HepG2 (cell line): ENCODE results near the gene ABCB6. TPM values are rescaled to one million over a fixed set of nuclear protein-coding genes. Genes with fewer than 3 reads are reported as not detected.
A peak's percentile ranks its signal among the peaks of the same experiment; 100 is the strongest.

ENCODE experiments used
- ATF7-NPFF ChIP-seq: sonication (generic); formaldehyde crosslinking; IDR thresholded peaks from 2 replicates; pipeline ENCODE4 v1.8.1; 2023; ENCODE audit warnings: mild to moderate bottlenecking, low read depth, missing genetic modification reagents, moderate library complexity
- CCAR2 ChIP-seq: fragments of 200-400 bp; formaldehyde crosslinking; optimal IDR thresholded peaks from 2 replicates; pipeline ENCODE3; 2018; ENCODE audit warnings: low read depth, mild to moderate bottlenecking, low read length, moderate library complexity
- CEBPB ChIP-seq: IDR thresholded peaks from 2 replicates; pipeline ENCODE4 v1.6.1; 2011; ENCODE audit warnings: low read depth, low read length, improper control_type of control experiment, borderline replicate concordance
- EEA1 ChIP-seq: sonication (generic); formaldehyde crosslinking; IDR thresholded peaks from 2 replicates; pipeline ENCODE4 v1.5.1; 2020; ENCODE audit warnings: mild to moderate bottlenecking, missing genetic modification reagents, borderline replicate concordance
- FOXP1 ChIP-seq, 2 experiments: fragments of 450-650 bp in 1 of 2; IDR thresholded peaks; 2 replicates each; pipeline ENCODE4 v1.6.1; 2017 to 2018; ENCODE audit warnings: antibody characterized with exemption in 1 of 2
- HINFP ChIP-seq: sonication (generic); formaldehyde crosslinking; IDR thresholded peaks from 2 replicates; pipeline ENCODE4 v1.4.0; 2020; ENCODE audit warnings: low read depth, mild to moderate bottlenecking, missing genetic modification reagents
- KDM1A ChIP-seq: IDR thresholded peaks from 2 replicates; pipeline ENCODE4 v1.6.1; 2016; ENCODE audit warnings: missing compliant biosample characterization
- MAFG ChIP-seq: sonication (generic); formaldehyde crosslinking; IDR thresholded peaks from 2 replicates; pipeline ENCODE4 v1.5.1; 2020; ENCODE audit warnings: mild to moderate bottlenecking, missing genetic modification reagents
- MAX ChIP-seq: IDR thresholded peaks from 2 replicates; pipeline ENCODE4 v1.6.1; 2012; ENCODE audit warnings: inconsistent platforms
- NCOA1 ChIP-seq: sonication (generic); formaldehyde crosslinking; IDR thresholded peaks from 2 replicates; pipeline ENCODE4 v1.9.0; 2021; ENCODE audit warnings: missing genetic modification reagents
- NFE2L1 ChIP-seq: sonication (generic); formaldehyde crosslinking; IDR thresholded peaks from 2 replicates; pipeline ENCODE4 v1.4.0; 2020; ENCODE audit warnings: missing genetic modification reagents, mild to moderate bottlenecking, borderline replicate concordance
- NKX3-1 ChIP-seq: sonication (generic); formaldehyde crosslinking; IDR thresholded peaks from 2 replicates; pipeline ENCODE4 v1.5.0; 2020; ENCODE audit warnings: missing genetic modification reagents
- PHF8 ChIP-seq: sonication (generic); formaldehyde crosslinking; IDR thresholded peaks from 2 replicates; pipeline ENCODE4 v1.5.0; 2020; ENCODE audit warnings: missing genetic modification reagents
- PRDM15 ChIP-seq: sonication (generic); formaldehyde crosslinking; IDR thresholded peaks from 2 replicates; pipeline ENCODE4 v1.4.0; 2020; ENCODE audit warnings: missing genetic modification reagents
- ZBTB37 ChIP-seq: sonication (generic); formaldehyde crosslinking; IDR thresholded peaks from 2 replicates; pipeline ENCODE4 v1.4.0; 2020; ENCODE audit warnings: mild to moderate bottlenecking, missing genetic modification reagents
- ZNF350 ChIP-seq: sonication (generic); formaldehyde crosslinking; IDR thresholded peaks from 2 replicates; pipeline ENCODE4 v1.4.0; 2020; ENCODE audit warnings: mild to moderate bottlenecking, low read depth, missing genetic modification reagents, borderline replicate concordance
- ZNF414 ChIP-seq: sonication (generic); formaldehyde crosslinking; IDR thresholded peaks from 2 replicates; pipeline ENCODE4 v1.5.0; 2020; ENCODE audit warnings: missing genetic modification reagents
- ZNF512 ChIP-seq: sonication (generic); formaldehyde crosslinking; IDR thresholded peaks from 2 replicates; pipeline ENCODE4 v1.4.0; 2020; ENCODE audit warnings: mild to moderate bottlenecking, missing genetic modification reagents
- ZNF784 ChIP-seq: sonication (generic); formaldehyde crosslinking; IDR thresholded peaks from 2 replicates; pipeline ENCODE4 v1.5.1; 2020; ENCODE audit warnings: missing genetic modification reagents, mild to moderate bottlenecking, borderline replicate concordance
- polyA plus RNA-seq, 8 experiments: library from polyadenylated mRNA; depleted of rRNA in 3 of 8; stranded (reverse) in 7 of 8; unstranded in 1 of 8; fragments of >200 nt; fragmentation: Illumina TruSeq in 4 of 8; extraction: Trizol in 4 of 8; gene quantifications; 2 replicates each; pipeline versions ENCODE4 v1.2.1 to v1.2.3, GENCODE V29; 2011 to 2016; ENCODE audit warnings: low read depth in 4 of 8, missing spikeins in 1 of 8, mixed read lengths in 1 of 8; ENCODE audit not compliant: insufficient read depth in 1 of 8
- total RNA-seq, 5 experiments: library from RNA; depleted of rRNA; stranded (reverse); fragments of >200 nt; fragmentation: Illumina TruSeq; extraction: Trizol; gene quantifications; 2 replicates each; pipeline ENCODE4 v1.2.3, GENCODE V29; 2016; ENCODE audit warnings: low read depth in 1 of 5

ABCB6 gene
- total and polyA plus RNA-seq, 2 of the 13 experiments (the other 11 are each of a cell fraction or from before 2014, with no cell fraction given), result 91.1 to 137 TPM

GRCh38 chr2:219230059-219230540 is 11.3 kb upstream of the ABCB6 start (continued):
- TF ChIP-seq HINFP (CRISPR knock-in tag) (no peak), ATF7-NPFF (0 out of 2 replicates have a peak, but pooled peaks have one; percentile 42), ZNF414 (0 out of 2 replicates have a peak, but pooled peaks have one; percentile 36), PHF8 (no peak; the same call in 1 of the 2 replicates), ZNF784 (CRISPR knock-in tag) (peak; percentile 0; the same call in 1 of the 2 replicates), NCOA1 (CRISPR knock-in tag) (no peak), EEA1 (CRISPR knock-in tag) (no peak), ZNF350 (CRISPR knock-in tag) (peak; percentile 46; the same call in 1 of the 2 replicates), KDM1A (CRISPR knock-in tag) (no peak), CEBPB (no peak), NFE2L1 (0 out of 2 replicates have a peak, but pooled peaks have one; percentile 50), ZNF512 (CRISPR knock-in tag) (0 out of 2 replicates have a peak, but pooled peaks have one; percentile 17), NKX3-1 (no peak), MAFG (CRISPR knock-in tag) (no peak), ZBTB37 (CRISPR knock-in tag) (0 out of 2 replicates have a peak, but pooled peaks have one; percentile 14), PRDM15 (CRISPR knock-in tag) (0 out of 2 replicates have a peak, but pooled peaks have one; percentile 31), MAX (peak; percentile 79), FOXP1 (IDR thresholded peaks at IDR 0.05) (no peak), FOXP1 (CRISPR knock-in tag; IDR thresholded peaks at IDR 0.05) (no peak), CCAR2 (no peak)
